ENCODE data around the gene HMGXB4. TPM values are rescaled to one million over a fixed set of nuclear protein-coding genes. Genes with fewer than 3 reads are reported as not detected.

Gene HMGXB4
- polyA plus RNA-seq, 2 of the 4 experiments (the other 2 are of a cell fraction): 12.9 to 29.5 TPM

- DNase-seq (ENCODE audit: low read depth in 1 of 2, low spot score in 1 of 2): no peak
- Histone ChIP-seq H3K27ac (peak overlapping the region in 1 of 2 experiments; percentile 62; a peak in 1 of 6 replicates), H3K4me2 (no peak overlapping the region; the same call in 2 of the 3 replicates), H3K9me3 (no peaks in the 10 kb centered on the region), H3K4me1 (peaks cover 37% of the 10 kb centered on the region), H3K4me3 (no peak overlapping the region)
- TF ChIP-seq CBX8 (IDR thresholded peaks at IDR 0.05): no peak
- no peak for TF ChIP-seq ZNF302 (CRISPR knock-in tag; IDR thresholded peaks at IDR 0.05)
- 85% methylated on average over 8 of the region's 8 CpGs for WGBS (ENCODE audit: missing lambda C conversion rate)
- no peak for FAIRE-seq
- no peak for ATAC-seq
- POLR2A ChIA-PET: no interaction called here
- CTCF ChIA-PET: no interaction called here
Observed at GRCh38 chr22:35311551-35311999, 54.3 kb downstream of the HMGXB4 start.

GRCh38 chr22:35312198-35313059, 55.1 kb downstream of the HMGXB4 start:
- CTCF ChIA-PET: interaction anchor here (1.5 kb wide), 1 partner anchor 8 kb away, joined by 3 read pairs; no protein-coding TSS in a partner anchor

GRCh38 chr22:35313311-35314121, 56.2 kb downstream of the HMGXB4 start:
- DNase-seq (ENCODE audit: low read depth in 1 of 2, low spot score in 1 of 2): peak; percentile 21 to 53
- TF ChIP-seq JUNB (IDR thresholded peaks at IDR 0.05) (0 out of 2 replicates have a peak, but pooled peaks have one; percentile 20), EP300 (IDR thresholded peaks at IDR 0.05) (no peak)
- FAIRE-seq: no peak
- Histone ChIP-seq H3K4me3 (no peak overlapping the region), H3K9me3 (no peaks in the 10 kb centered on the region), H3K4me1 (peaks cover 37% of the 10 kb centered on the region), H3K4me2 (peak overlapping the region; percentile 16), H3K27ac (peak overlapping the region; percentile 45 to 78; a peak in 5 of 6 replicates)
- ATAC-seq: peak; percentile 58 to 62; a peak in 3 of 6 replicates
- CTCF ChIA-PET: interaction anchor here (1.5 kb wide), 1 partner anchor 9 kb away, joined by 3 read pairs; no protein-coding TSS in a partner anchor
- 43% methylated on average over 10 of the region's 14 CpGs for WGBS (ENCODE audit: missing lambda C conversion rate)
- POLR2A ChIA-PET: no interaction called here

More at GRCh38 chr22:35312198-35313059, 55.1 kb downstream of the HMGXB4 start:
- TF ChIP-seq USF2 (IDR thresholded peaks at IDR 0.05) (no peak), NFE2L2 (conservative IDR thresholded peaks at IDR 0.05; ENCODE audit: low read length) (no peak), TFCP2L1 (CRISPR knock-in tag; IDR thresholded peaks at IDR 0.05) (no peak), HOXB13 (CRISPR knock-in tag; IDR thresholded peaks at IDR 0.05; ENCODE audit: low read depth) (no peak), NPAS2 (CRISPR knock-in tag; IDR thresholded peaks at IDR 0.05; ENCODE audit: borderline replicate concordance) (no peak), ZFP36 (IDR thresholded peaks at IDR 0.05; ENCODE audit: borderline replicate concordance, partially characterized antibody) (no peak), EHMT2 (IDR thresholded peaks at IDR 0.05; ENCODE audit: low read depth) (no peak), ELK1 (IDR thresholded peaks at IDR 0.05; ENCODE audit: low read depth, low read length) (no peak), RFX5 (IDR thresholded peaks at IDR 0.05) (no peak), NR3C1 (IDR thresholded peaks at IDR 0.05) (no peak), ZNF302 (CRISPR knock-in tag; IDR thresholded peaks at IDR 0.05) (no peak), BHLHE40 (IDR thresholded peaks at IDR 0.05; ENCODE audit: low read depth, low read length) (no peak), MAFK (IDR thresholded peaks at IDR 0.05; ENCODE audit: partially characterized antibody) (no peak), CBX2 (IDR thresholded peaks at IDR 0.05; ENCODE audit: borderline replicate concordance, low read depth) (no peak), ESRRA (IDR thresholded peaks at IDR 0.05; ENCODE audit: borderline replicate concordance, low read length) (no peak)
- ATAC-seq (no peak), FAIRE-seq (no peak), DNase-seq (ENCODE audit: low read depth in 1 of 2, low spot score in 1 of 2) (no peak)
- Histone ChIP-seq H3K4me3 (no peak overlapping the region), H3K4me1 (peaks cover 37% of the 10 kb centered on the region), H3K27ac (peak overlapping the region in 1 of 2 experiments; percentile 62; a peak in 3 of 6 replicates), H3K4me2 (peak overlapping the region; percentile 16), H3K9me3 (no peaks in the 10 kb centered on the region)
- POLR2A ChIA-PET: no interaction called here
- 71% methylated on average over 13 of the region's 13 CpGs for WGBS (ENCODE audit: missing lambda C conversion rate)

Measured in A549 (cell line).